Measurements from ENCODE around the gene CCDC6. TPM values are rescaled to one million over a fixed set of nuclear protein-coding genes. Genes with fewer than 3 reads are reported as not detected.

The CCDC6 gene
- total RNA-seq, 1 experiment from 2014 or later: 58.4 TPM

GRCh38 chr10:59750155-59750945 lies 156.0 kb downstream of the CCDC6 start:
- H3K36me3 Mint-ChIP-seq (ENCODE audit: insufficient read depth in 1 of 3, low read depth in 3 of 3): peaks cover 0 to under 1% (median 0%) of the 10 kb centered on the region in 3 experiments; a peak in 2 of 7 replicates
- H3K18ac ChIP-seq (ENCODE audit: insufficient read length, low read depth, low read length): no peak overlapping the region
- no peak overlapping the region for H4K5ac ChIP-seq (ENCODE audit: insufficient read length, low read depth, low read length)
- H3K27me3 Mint-ChIP-seq (ENCODE audit: low read depth): no peaks in the 10 kb centered on the region
- H3K27ac ChIP-seq (ENCODE audit: insufficient read length, low read depth, low read length): no peak overlapping the region
- no peak for DNase-seq
- H2BK5ac ChIP-seq (ENCODE audit: insufficient read length, low read length): no peak overlapping the region
- H3K4me1 ChIP-seq (ENCODE audit: insufficient read depth, low read length): no peaks in the 10 kb centered on the region
- no peak overlapping the region for H3K27ac Mint-ChIP-seq
- H4K91ac ChIP-seq (ENCODE audit: insufficient read length, low read depth, low read length): no peak overlapping the region
- WGBS (ENCODE audit: extremely low coverage, insufficient read length, low lambda C conversion rate): no CpG with 5 or more reads among the region's 12 CpGs
- H3K79me2 ChIP-seq (ENCODE audit: insufficient read depth, low read length): no peaks in the 10 kb centered on the region
- no peaks in the 10 kb centered on the region for H3K23me2 ChIP-seq (ENCODE audit: insufficient read length, low read depth, low read length, poor library complexity, severe bottlenecking)
- H2BK120ac ChIP-seq (ENCODE audit: low read depth, low read length, poor library complexity, severe bottlenecking): no peak overlapping the region
- H3K79me1 ChIP-seq (ENCODE audit: insufficient read depth, low read depth, low read length, poor library complexity, severe bottlenecking): no peaks in the 10 kb centered on the region
- no peak for TF ChIP-seq CTCF (conservative IDR thresholded peaks at IDR 0.05)
- H3K4me2 ChIP-seq (ENCODE audit: insufficient read depth, insufficient read length, low read length): no peak overlapping the region
- H3T11ph ChIP-seq (ENCODE audit: low read length): no peak overlapping the region
- no peak overlapping the region for H2BK15ac ChIP-seq (ENCODE audit: low read depth, low read length)
- H3K27me3 ChIP-seq (ENCODE audit: insufficient read depth, low read length): no peaks in the 10 kb centered on the region
- H4K8ac ChIP-seq (replicated peaks; ENCODE audit: insufficient read length, low read depth, low read length): no peak overlapping the region
- H4K20me1 ChIP-seq (ENCODE audit: control insufficient read depth, insufficient read depth, insufficient read length): no peaks in the 10 kb centered on the region
- H3K23ac ChIP-seq (ENCODE audit: insufficient read length, low read depth, low read length): no peak overlapping the region
- no peak overlapping the region for H3K56ac ChIP-seq (ENCODE audit: insufficient read length, low read depth, low read length)
- H2BK12ac ChIP-seq (ENCODE audit: insufficient read length, low read depth, low read length): no peak overlapping the region
- no peaks in the 10 kb centered on the region for H3K9me3 ChIP-seq (ENCODE audit: control insufficient read depth, low read depth, low read length)
- peaks cover 0 to 2% of the 10 kb centered on the region in 2 experiments; a peak in 1 of 5 replicates for H3K9me3 Mint-ChIP-seq
- H3K9ac ChIP-seq (ENCODE audit: extremely low read depth, insufficient read length, low read length): no peak overlapping the region
- no peak overlapping the region for H3K4ac ChIP-seq (ENCODE audit: low read depth, low read length)
- H3K4me3 Mint-ChIP-seq: no peak overlapping the region
- no peak overlapping the region for H2AFZ ChIP-seq (ENCODE audit: low read length)
- H3K14ac ChIP-seq (ENCODE audit: insufficient read depth, low read length): no peak overlapping the region
- no peak overlapping the region for H2AK5ac ChIP-seq (ENCODE audit: insufficient read length, low read length)
- no peaks in the 10 kb centered on the region for H3K4me1 Mint-ChIP-seq
- H2BK20ac ChIP-seq (ENCODE audit: low read depth, low read length, poor library complexity, severe bottlenecking): no peak overlapping the region
